22Rv1 (cell line): ENCODE measurements around the gene ICOSLG.
"Not testable (repeated sequence)": the region's sequence is repeated elsewhere in the genome, so short reads cannot be mapped to it uniquely, and the experiment has no call there.

Experiments
- H3K27ac ChIP-seq: fragments of 450-650 bp; 2 replicates; pipeline ENCODE4 v1.5.1; 2017
- ZFX ChIP-seq: fragments of 450-650 bp; IDR thresholded peaks from 2 replicates; pipeline ENCODE4 v1.6.1; 2017; ENCODE audit warnings: antibody characterized with exemption, borderline replicate concordance
- TF ChIP-seq, protein P1 (sequence below): fragments of 450-650 bp; IDR thresholded peaks from 2 replicates; pipeline ENCODE4 v1.5.1; 2017; ENCODE audit warnings: mild to moderate bottlenecking

Gene ICOSLG

DNA sequence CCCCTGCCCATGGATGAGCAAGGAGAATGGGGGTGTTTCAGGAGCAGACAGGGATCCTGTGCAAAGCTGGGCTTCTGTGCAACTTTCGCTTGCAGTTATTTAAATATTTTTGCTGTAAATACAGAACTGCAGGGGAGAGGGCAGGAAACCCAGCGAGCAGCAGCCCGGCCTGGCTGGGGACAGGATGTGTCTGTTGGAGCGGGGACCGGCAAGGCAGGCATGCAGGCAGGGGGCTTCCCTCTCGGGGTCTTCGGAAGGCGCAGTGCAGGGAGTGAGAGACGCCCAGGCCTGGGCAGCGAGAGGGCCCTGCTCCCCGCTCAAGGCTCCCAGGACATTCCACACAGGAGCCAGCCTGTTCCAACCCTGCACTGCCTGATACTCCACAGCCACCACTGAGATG is 43.2 kb upstream of the ICOSLG start:
- no peak overlapping the region for H3K27ac ChIP-seq
- TF ChIP-seq, protein P1, sequence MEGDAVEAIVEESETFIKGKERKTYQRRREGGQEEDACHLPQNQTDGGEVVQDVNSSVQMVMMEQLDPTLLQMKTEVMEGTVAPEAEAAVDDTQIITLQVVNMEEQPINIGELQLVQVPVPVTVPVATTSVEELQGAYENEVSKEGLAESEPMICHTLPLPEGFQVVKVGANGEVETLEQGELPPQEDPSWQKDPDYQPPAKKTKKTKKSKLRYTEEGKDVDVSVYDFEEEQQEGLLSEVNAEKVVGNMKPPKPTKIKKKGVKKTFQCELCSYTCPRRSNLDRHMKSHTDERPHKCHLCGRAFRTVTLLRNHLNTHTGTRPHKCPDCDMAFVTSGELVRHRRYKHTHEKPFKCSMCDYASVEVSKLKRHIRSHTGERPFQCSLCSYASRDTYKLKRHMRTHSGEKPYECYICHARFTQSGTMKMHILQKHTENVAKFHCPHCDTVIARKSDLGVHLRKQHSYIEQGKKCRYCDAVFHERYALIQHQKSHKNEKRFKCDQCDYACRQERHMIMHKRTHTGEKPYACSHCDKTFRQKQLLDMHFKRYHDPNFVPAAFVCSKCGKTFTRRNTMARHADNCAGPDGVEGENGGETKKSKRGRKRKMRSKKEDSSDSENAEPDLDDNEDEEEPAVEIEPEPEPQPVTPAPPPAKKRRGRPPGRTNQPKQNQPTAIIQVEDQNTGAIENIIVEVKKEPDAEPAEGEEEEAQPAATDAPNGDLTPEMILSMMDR, result no peak
- TF ChIP-seq ZFX, result no peak

DNA sequence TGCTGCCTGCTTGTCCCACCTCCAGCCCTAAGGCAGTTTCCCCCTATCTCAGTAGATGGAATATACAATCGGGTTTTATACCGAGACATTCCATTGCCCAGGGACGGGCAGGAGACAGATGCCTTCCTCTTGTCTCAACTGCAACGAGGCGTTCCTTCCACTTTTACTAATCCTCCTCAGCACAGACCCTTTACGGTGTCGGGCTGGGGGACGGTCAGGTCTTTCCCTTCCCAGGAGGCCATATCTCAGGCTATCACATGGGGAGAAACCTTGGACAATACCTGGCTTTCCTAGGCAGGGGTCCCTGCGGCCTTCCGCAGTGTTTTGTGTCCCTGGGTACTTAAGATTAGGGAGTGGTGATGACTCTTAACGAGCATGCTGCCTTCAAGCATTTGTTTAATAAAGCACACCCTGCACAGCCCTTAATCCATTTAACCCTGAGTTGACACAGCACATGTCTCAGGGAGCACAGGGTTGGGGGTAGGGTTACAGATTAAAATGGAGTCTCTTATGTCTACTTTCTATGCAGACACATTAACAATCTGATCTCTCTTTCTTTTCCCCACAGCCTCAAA is 42.6 kb upstream of the ICOSLG start:
- not testable (repeated sequence) for H3K27ac ChIP-seq

DNA sequence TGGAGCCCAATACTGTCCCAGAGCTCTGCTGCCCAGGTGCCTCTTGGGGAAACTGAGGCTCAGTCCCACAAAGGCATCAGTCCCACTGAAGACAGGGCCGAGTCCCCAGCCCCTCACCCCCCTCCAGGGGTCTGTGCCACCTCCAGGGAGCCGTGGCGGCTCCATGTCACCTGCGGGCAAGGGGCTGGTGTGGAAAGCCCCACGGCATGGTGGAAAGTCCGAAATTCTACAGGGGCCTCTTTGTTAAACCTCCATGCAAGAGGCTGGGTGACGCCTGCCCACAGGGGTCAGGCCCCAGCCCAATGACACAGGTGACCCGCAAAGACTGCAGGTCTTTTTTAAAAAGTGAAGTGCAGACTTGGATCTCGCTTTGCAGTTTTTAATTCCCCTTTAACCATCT is 41.6 kb upstream of the ICOSLG start:
- no peak overlapping the region for H3K27ac ChIP-seq
- TF ChIP-seq, protein P1, result no peak

DNA sequence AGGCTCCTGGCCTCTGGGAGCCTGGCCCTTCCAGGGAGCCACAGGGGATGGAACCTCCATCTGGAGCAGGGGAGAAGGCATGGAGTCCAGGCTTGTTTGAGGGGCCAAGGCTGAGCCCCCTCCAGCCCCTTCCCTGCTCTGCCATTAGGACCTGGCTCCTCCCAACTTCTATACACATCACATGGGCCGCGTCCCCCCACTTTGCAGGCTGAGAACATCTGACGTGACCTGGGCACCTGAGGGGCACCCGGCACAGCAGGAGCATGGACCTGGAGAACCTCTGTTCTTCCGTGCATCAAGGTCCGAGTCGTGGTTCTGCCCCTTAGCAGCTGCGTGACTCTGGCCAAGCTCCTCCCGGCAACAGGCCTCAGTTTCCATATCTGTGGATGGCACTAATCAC is 41.1 kb upstream of the ICOSLG start:
- no peak overlapping the region for H3K27ac ChIP-seq
- no peak for TF ChIP-seq ZFX
- TF ChIP-seq, protein P1, result no peak

DNA sequence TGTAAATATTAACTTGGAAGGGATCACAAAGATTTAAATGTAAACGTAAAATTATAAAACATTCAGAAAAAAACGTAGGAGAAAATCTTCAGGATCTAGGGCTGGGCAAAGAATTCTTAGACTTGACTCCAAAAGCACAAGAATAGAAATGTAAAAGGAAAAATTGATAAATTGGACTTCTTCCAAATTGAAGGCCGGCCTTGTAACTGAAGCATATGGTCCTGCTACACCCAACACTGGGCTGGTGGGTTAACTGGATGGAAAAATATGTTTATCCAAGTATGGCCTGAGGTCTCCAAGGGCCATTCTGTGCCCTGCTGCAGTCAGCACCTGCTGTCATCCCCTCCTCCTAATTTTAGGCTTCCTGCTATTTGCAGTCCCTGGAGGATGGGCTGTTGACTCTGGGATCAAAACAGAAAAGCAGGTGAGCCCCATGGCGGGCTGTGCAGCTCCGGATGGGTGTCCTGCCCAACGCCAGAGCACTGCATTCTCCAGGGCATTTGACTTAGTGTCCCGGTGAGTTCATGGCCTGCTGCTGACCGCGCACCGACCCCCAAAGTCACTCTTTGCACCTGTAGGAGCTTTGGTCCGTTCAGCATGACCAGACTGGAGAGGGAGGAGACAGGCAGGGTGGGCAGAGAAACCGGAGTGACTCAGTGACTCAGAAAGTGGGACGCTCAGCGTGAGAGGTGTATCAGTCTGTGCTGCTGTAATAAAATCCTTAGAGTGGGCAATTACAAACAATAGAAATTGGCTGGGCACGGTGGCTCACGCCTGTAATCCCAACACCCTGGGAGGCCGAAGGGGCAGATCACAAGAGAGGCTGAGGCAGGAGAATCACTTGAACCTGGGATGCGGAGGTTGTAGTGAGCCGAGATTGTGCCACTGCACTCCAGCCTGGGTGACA is 38.9 kb upstream of the ICOSLG start:
- TF ChIP-seq, protein P1, result no peak
- TF ChIP-seq ZFX, result no peak

DNA sequence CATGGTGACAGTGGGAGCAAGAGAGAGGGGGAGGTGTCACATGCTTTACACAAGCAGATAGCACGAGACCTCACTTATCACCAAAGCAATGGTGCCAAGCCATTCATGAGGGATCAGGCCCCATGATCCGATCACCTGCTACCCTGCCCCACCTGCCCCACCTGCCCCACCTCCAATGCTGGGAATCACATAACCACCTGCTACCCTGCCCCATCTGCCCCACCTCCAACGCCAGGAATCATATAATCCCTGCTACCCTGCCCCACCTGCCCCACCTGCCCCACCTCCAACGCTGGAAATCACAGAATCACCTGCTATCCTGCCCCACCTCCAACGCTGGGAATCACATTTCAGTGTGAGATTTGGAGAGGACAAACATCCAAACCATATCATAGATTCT is 34.3 kb upstream of the ICOSLG start:
- no peak overlapping the region for H3K27ac ChIP-seq
- no peak for TF ChIP-seq ZFX
- TF ChIP-seq, protein P1, result no peak

More for the DNA sequence above, 38.9 kb upstream of the ICOSLG start:
- no peak overlapping the region for H3K27ac ChIP-seq

DNA sequence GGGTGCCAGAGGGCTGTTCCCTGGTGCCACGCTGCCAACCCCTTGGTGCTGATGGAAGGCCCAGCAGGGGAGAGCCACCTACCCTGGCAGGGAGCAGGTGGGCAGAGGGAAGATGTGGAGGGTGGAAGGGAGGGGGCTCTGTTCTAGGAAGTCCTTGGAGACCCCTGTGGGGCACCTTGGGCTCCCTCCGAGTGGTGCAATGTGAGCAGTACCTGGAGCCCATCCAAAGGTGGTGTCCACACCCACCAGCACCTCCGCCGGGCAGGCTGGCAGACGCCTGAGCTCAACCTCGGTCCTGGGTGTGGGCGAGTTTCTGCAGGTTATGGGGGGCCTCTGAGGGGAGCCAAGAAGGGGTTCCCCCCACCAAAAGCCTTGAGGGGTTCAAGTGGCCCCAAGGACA is 32.3 kb upstream of the ICOSLG start:
- TF ChIP-seq, protein P1, result no peak
- no peak for TF ChIP-seq ZFX
- H3K27ac ChIP-seq, result no peak overlapping the region
